Dedifferentiated amniotic fluid mesenchymal stem cell (primary cell): ENCODE data around the gene STX4.
A peak's percentile ranks its signal among the peaks of the same experiment; 100 is the strongest.

ENCODE experiments used
- DNase-seq: peaks from one replicate; pipeline ENCODE4 v3.0.0-alpha.2; 2016; ENCODE audit errors: extremely low spot score

The STX4 gene

DNA sequence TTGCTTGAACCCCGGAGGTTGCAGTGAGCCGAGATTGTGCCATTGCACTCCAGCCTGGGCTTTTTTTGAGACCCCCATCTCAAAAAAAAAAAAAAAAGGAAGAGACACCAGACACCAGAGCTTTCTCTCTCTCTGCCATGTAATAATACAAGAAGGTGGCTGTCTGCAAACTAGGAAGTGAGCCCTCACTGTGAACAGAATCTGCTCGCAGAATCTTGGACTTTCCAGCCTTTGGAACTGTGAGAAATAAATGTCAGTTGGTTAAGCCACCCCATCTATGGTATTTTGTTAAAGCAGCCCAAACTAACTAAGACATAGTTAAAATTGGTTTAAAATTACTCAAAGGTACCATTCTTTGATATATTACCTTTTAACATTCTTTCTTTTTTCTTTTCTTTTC is 12.8 kb upstream of the STX4 start:
- DNase-seq, result no peak

DNA sequence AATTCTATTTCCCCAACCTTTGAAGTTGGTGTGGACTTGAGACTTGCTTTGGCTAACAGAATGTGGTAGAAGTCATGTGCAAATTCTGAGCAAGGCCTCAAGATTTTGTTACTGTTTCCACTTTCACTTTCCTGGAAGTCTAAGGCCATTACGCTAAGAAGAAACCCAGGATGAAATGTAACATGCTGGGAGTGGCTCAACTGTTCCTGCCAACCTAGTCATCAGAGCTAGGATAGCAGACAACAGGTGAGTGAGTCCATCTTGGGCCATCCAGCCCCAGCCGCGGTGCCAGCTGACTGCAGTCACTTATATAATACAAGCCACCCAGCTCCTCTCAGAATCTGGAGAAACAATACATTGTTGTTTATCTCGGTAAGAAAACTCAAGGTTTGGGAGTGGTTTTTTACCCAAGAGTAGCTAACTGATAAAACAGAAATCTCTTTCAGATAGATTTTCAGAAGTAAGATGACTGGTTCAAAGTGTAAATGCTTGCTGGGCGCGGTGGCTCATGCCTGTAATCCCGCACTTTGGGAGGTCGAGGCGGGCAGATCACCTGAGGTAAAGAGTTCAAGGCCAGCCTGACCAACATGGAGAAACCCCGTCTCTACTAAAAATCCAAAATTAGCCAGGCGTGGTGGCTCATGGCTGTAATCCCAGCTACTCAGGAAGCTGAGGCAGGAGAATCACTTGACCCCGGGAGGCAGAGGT is 10.7 kb upstream of the STX4 start:
- DNase-seq, result no peak

DNA sequence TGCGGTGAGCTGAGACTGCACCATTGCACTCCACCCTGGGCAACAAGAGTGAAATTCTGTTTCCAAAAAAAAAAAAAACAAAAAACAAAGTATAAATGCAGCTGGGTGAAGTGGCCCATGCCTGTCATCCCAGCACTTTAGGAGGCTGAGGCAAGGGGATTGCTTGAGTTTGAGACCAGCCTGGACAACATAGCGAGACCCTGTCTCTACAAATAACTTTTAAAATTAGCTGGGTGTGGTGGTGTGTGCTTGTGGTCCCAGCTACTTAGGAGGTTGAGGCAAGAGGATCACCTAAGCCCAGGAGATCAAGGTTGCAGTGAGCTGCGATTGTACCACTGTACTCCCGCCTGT is 10.1 kb upstream of the STX4 start:
- no peak for DNase-seq

DNA sequence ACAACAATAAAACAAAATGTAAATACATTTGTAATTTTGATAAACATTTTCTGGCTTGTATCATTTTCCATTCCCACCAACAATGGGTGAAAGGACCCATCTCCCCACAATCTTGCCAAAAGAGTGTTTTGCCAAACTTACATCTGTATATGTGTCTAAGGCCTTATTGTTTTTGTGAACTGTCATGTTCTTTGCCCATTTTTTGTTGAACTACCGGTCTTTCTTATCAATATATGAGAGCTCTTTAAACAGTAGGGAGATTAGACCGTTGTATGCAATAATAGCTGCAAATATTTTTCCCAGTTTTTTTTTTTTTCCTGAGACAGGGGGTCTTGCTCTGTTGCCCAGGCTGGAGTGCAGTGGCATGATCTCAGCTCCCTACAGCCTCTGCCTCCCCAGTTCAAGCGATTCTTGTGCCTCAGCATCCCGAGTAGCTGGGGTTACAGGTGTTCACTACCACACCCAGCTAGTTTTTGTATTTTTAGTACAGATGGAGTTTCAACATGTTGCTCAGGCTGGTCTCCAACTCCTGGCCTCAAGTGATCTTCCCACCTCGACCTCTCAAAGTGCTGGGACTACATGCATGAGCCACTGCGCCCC is 9.6 kb upstream of the STX4 start:
- DNase-seq, result no peak

DNA sequence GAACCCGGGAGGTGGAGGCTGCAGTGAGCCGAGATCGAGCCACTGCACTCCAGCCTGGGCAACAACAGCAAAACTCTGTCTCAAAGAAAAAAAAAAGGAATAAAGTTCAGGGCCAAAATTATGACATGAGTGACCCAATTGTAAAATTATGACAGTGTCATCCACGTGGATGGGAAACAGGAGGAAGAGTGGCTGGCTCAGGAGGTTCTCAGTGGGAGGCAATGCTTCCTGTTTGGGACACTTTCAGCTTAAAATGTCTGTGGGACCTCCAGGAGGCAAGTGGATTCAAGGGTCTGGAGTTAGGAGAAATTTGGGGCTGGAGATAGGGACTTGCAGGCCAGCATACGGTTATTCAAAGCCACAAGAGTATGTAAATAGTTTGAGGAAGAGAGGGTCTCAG is 8.0 kb upstream of the STX4 start:
- no peak for DNase-seq

DNA sequence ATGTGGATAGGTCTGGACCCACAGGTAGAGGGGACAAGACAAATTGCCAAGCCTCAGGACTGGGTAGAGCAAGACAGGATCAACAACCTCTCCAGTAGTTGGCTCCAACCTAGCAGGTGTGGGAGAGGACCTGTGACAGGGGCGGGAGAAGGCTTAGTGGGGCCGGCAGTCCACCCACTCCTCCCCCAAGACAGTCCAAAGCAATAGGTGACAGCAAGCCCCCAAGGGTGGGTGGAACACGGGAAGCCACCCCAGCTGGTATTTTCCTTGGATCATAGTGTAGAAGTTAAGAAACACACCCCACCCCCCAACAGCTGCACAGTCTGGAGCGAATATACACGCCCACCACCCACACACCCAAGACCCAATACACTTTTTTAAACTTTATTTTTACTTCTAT is 4.1 kb upstream of the STX4 start:
- no peak for DNase-seq

DNA sequence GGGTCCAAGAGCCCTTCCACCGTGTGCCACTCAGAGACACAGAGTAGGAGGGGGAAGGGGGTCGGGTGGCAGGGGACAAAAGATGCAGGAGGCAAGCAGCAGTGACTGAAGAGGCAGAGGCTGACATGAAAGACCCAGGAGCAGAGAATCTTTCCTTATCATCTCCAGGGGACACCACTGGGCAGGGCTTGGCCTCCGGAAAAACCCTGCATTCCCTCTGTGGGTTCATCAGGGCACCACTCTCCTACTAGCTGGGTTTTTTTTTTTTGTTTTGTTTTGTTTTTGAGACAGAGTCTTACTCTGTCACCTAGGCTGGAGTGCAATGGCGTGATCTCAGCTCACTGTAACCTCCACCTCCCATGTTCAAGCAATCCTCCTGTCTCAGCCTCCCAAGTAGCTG is 2.1 kb upstream of the STX4 start:
- DNase-seq, result no peak

DNA sequence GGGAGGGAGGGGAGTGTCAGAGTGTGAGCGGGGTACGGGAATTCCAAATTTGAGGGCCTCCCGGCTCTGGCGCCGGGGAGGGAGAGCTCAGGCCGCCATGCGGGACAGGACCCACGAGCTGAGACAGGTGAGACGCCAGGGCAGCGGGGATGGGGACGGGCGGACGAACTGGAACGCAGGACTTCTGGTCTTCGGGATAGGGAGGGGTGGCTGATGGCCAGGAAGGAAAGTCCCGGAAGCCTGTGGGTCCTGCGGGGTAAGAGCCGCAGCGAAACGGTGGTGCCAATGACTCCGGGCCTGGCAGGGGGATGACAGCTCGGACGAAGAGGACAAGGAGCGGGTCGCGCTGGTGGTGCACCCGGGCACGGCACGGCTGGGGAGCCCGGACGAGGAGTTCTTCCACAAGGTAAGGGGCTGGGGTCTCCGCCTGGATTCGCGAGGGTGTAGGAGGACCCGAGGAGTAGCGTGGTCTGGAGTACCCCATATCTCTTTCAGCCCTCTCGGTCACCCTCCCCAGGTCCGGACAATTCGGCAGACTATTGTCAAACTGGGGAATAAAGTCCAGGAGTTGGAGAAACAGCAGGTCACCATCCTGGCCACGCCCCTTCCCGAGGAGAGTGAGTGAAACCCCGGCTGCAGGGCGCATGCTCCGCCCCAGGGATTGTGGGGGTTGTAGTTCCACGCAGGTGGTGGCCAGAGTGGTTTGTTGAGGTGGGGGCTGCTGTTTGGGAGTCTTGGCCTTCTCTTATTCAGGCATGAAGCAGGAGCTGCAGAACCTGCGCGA is 543 bp downstream of the STX4 start:
- DNase-seq, result peak; percentile 77

DNA sequence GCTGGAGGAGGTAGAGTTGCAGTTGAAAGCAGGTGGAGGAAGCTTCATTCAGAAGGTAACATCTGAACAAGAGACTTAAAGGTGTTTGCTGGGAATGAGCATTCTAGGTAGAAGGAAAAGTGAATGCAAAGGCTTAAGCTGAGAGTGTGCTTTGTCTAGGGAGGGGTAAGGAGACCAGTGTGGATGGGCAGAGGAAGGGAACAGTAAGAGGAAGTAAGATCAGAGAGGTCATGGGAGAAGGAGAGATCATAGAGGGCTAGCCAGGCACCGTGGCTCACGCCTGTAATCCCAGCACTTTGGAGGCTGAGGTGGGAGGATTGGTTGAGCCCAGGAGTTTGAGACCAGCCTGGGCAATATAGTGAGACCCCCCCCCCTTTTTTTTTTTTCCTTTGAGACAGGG is 3.3 kb downstream of the STX4 start:
- DNase-seq, result no peak

DNA sequence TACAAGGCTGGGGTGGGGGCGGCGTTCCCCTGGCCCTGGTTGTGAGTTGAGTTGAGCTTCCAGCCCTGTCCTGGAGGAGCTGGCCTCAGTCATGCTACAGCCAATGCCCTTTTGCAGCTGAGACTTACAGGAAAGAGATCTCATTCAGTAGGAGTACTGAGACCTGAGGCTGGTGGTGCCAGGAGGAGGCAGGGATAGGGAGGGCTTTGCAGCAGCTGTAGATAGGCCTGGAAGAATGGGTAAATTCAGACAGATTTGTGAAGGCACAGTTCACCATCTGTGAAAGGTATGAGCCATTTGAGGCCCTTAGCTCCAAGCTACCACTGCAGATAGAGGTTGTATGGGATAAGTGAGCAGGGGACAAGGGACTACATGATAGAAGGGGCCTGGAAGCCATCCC is 5.6 kb downstream of the STX4 start:
- DNase-seq, result no peak

DNA sequence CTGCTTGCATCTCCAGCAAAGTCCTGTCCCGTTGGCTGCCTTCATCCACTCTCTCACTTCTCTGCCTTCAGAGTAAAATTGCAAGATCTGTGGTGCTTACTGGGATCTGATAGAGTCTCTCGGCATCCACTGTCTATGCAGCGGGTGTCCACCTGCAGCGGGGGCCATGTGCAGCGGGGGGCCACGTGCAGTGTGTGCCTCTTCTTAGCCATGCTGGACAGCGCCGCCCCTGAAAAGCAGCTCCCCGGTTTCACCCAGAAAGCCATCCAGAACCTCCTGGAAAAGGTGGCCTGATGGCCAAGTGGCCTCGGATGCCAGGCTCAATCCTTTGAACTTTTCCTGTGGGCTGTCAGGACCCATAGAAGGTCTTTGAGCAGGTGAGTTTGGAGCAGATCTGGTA is 9.5 kb downstream of the STX4 start:
- no peak for DNase-seq

DNA sequence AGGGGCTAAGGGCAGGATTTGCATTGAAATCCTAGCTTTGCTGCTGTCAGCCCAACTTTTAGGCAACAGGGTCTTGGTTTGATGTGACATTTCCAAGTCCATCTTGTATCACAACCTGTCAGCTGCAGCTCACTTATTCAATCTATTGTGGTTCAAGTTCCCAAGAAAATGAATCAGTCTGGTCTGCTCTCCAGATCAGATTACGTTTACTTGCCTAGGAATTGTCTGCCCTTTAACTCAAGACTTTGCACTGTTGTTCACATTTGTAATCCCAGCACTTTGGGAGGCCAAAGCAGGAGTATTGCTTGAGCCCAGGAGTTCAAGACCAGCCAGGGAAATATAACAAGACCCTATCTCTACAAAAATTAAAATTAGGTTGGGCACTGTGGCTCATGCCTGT is 10.0 kb downstream of the STX4 start:
- DNase-seq, result no peak

DNA sequence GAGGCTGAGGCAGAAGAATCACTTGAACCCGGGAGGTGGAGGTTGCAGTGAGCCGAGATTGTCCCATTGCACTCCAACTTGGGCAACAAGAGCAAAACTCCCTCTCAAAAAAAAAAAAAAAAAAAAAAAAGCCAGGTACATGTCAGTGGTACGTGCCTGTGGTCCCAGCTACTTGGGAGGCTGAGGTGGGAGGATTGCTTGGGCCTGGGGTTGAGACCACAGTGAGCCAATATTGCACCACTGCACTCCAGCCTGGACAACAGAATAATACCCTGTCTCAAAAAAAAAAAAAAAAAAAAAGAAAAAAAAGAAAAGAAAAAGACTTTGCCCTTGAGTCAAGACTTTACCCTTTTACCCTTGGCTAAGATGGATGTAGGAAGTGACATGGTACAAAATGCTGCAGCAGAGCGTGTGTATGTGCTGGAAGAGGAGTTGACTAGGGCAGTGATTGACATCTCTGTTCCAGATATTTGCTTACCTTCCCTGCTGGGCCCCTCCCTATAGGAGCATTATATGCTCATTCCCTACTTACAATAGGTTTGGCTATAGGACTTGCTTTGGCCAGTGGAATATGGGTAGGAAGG is 10.6 kb downstream of the STX4 start:
- DNase-seq, result no peak

DNA sequence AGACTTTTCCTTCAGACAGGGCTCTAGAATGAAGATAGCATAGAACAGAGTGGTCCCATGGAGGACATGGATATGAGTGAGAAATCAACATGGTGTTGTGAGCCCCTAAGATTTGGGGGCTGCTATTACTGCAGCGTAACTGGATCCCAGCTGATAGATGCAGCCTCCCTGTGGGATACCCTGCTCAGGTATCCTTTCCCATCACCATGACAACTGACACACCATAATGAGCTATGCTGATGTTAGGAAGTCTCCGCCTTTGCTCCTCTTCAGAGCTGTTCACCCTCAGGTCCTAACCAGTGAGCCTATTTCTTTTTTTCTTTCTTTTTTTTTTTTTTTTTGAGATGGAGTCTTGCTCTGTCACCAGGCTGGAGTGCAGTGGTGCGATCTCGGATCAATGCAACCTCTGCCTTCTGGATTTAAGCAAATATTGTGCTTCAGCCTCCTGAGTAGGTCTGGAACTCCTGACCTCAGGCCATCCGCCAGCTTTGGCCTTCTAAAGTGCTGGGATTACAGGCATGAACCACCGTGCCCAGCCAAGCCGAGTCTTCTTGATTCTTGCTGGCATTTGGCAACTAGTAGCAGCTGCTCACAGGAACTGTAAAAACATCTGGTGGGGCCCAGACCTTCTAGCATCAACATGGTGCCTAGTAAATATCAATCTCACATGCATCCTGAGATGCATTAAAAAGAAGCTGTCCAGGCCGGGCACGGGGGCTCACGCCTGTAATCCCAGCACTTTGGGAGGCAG is 17.1 kb downstream of the STX4 start:
- no peak for DNase-seq

DNA sequence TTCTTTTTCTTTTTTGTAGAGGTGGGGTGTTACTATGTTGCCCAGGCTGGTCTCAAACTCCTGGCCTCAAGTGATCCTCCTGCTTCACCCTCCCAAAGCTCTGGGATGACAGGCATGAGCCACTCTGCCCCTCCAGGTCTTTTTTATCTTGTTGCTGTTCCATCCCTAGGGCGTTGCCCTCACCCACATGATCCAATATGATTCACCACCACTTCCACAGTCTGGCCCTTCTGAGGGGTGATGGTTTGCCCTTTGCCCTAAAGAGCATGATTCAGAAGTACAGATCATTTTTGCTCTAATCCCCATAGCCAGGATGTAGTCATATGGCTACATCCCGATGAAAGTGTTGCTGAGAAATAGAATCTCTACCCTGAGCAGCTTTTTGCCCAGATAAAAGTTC is 18.8 kb downstream of the STX4 start:
- DNase-seq, result peak; percentile 63

DNA sequence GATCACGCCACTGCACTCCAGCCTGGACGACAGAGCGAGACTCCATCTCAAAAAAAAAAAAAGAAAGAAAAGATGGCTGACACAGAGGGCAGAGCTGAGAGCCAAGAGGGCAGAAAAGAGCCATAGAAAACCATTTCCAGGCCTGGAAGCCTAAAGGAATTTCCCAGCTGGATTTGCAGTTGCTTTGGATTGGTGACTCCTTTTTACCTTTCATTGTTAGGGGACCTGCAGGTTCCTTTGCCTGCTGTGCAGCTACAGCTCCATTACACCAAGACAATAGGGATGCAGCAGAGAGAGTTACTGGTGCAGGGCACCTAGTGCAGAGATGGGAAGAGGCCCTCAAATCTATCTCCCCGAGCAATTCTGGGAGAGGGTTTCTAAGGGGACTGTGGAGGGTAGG is 22.3 kb downstream of the STX4 start:
- DNase-seq, result no peak

DNA sequence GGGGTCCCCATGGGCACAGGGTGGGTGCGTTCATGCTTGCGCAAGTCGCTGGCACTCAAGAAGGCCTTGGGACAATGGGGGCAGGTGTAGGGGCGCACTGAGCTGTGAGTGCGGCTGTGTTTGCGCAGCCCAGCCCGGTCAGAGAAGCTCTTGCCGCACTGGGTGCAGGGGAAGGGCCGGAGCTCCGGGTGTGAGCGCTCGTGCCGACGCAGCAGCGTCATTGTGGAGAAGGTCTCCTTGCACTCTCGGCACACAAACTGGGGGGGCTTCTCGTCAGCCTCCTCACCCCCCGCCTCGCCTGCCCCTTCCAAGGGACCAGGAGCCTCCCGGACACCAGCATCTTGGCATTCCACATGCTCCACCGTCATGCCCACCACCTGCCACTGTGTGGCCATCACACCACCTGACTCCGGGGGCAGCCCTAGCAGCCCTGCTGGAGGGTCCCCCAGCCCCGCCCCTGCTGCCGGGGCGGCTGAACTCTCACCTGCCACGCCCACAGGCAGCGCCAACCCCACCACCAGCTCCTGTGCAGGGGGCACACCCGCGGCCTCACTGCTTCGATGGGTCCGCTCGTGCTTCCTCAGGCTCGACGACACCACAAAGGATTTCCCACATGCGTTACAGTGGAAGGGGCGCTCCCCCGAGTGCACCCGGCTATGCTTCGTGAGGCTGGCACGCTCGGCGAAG is 27.9 kb downstream of the STX4 start:
- DNase-seq, result no peak

DNA sequence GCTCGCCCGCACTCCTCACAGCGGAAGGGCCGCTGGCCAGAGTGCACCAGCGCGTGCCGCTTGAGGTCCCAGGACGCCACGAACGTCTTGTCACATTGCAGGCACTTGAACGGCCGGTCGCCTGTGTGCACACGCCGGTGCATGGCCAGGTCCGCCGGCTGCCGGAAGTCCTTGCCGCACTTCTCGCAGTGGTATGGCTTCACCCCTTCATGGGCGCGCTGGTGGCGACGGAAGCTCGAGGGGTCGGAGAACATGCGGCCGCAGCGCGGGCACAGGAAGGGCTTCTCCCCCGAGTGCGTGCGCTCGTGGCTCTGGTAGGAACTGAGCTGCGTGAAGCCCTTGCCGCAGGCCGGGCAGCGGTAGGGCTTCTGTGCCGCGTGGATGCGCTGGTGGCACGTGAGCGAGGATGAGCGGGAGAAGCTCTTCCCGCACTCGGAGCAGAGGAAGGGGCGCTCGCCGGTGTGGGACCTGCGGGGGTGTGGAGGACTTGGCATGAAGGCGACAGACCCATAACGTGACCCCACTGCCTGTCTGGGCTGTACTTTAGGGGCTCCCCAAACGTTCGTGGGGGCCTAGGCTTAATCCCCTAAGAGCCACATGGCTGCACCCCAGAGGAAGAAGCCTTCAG is 28.6 kb downstream of the STX4 start:
- DNase-seq, result no peak

DNA sequence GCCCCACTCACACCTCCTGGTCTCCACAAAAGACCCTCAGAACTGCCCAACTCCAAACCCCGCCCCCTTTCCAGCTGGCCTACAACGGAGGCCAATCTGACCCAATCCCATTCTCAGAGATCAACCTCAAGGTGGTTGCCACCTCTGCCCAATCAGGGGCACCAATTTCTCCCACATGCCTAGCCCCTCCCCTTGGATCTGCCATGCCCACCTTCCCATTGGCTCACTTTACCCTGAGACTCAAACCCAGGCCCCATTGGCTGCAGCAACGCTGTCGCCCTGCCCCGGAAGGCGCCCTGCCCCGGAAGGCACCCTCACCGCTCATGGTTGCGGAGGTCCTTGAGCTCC is 30.1 kb downstream of the STX4 start:
- DNase-seq, result no peak

DNA sequence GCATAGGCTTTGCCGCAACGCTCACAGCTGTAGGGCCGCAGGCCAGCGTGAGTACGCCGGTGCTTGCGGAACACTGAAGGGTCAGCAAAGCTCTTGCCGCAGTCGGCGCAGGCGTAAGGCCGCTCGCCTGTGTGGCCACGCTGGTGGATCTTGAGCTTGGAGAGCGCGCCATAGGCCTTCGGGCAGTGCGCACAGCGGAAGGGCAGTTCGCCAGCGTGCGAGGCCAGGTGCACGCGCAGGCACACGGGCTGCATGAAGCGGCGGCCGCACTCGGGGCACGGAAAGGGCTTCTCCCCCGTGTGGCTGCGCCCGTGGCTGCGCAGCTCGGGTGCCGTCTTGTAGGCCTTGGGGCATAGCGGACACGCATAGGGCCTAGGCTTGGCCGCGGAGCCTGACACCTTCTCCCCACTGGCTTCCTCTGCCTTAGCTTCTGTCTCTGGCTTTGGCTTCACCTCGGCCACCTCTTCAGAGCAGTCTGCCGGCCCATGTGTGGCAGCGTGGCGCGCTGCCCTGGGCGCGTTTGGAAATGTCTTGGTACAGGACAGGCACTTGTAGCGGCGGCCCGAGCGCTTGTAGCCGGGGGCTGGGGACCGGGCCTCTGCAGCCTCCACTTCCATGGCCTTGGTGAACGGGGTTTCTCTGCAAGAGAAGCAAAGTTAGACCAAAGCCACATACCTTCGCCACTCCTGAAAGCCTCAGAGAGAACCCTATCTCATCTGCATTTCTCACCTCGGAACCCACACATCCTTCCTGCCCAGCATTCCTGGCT is 30.7 kb downstream of the STX4 start:
- DNase-seq, result no peak
